K562 (cell line): ENCODE data around the gene EML1. TPM values are rescaled to one million over a fixed set of nuclear protein-coding genes. Genes with fewer than 3 reads are reported as not detected.

Experiments
- MGA ChIP-seq: fragments of 450-650 bp; IDR thresholded peaks from 2 replicates; pipeline ENCODE4 v1.6.1; 2016; ENCODE audit warnings: mild to moderate bottlenecking, moderate library complexity
- NBN ChIP-seq: fragments of 450-650 bp; IDR thresholded peaks from 2 replicates; pipeline ENCODE4 v1.6.1; 2016; ENCODE audit warnings: low read depth, mild to moderate bottlenecking
- RFX5 ChIP-seq: IDR thresholded peaks from 2 replicates; pipeline ENCODE4 v1.6.1; 2011; ENCODE audit warnings: low read depth, mild to moderate bottlenecking, improper control_type of control experiment, low read length
- polyA plus RNA-seq, 8 experiments: library from polyadenylated mRNA; depleted of rRNA in 4 of 8; stranded (reverse) in 5 of 8; unstranded in 3 of 8; fragments of >200 nt; fragmentation: Nextera tagmentation in 2 of 8; fragmentation: Illumina TruSeq in 1 of 8; extraction: Ambion mirVana in 2 of 8; extraction: Trizol in 1 of 8; gene quantifications; 2 replicates each; pipeline versions ENCODE4 v1.2.1 to v1.2.3, GENCODE V29; 2011 to 2014; ENCODE audit warnings: inconsistent platforms in 1 of 8, missing spikeins in 1 of 8
- total RNA-seq, 7 experiments: library from RNA; depleted of rRNA in 6 of 7; stranded (reverse); fragments of >200 nt in 6 of 7; fragmentation: Illumina TruSeq in 2 of 7; extraction: Trizol in 2 of 7; gene quantifications; 2 replicates each; pipeline versions ENCODE4 v1.2.1 to v1.2.3, GENCODE V29; 2011 to 2021; ENCODE audit warnings: low replicate concordance in 1 of 7

The EML1 gene
- total and polyA plus RNA-seq, 9 of the 15 experiments (the other 6 are each of a cell fraction or from before 2014, with no cell fraction given) = 0.01 to 0.35 (median 0.07) TPM; not detected in 2

GRCh38 chr14:99838639-99839134, 45.5 kb downstream of the EML1 start (continued):
- TF ChIP-seq MGA = no peak
- TF ChIP-seq NBN = no peak
- no peak for TF ChIP-seq RFX5
